Endothelial cell of umbilical vein (primary cell): Measurements from ENCODE around the gene CD300H. TPM values are rescaled to one million over a fixed set of nuclear protein-coding genes. Genes with fewer than 3 reads are reported as not detected.
"Not testable (repeated sequence)": the region's sequence is repeated elsewhere in the genome, so short reads cannot be mapped to it uniquely, and the experiment has no call there.

Source experiments
- BruUV-seq: library from RNA; stranded (reverse); fragments of 400-500 nt; replicated peaks from 2 replicates; lab custom pipeline; 2021; lab: Mats Ljungman, UMichigan
- CTCF ChIA-PET: fragments of 300-600, 350-600 bp; sonication (Branson Sonifier 250); formaldehyde crosslinking; loops from one replicate; lab custom pipeline; 2021; ENCODE audit warnings: antibody characterized with exemption, inconsistent platforms; lab: Charles Lee
- POLR2A ChIA-PET: fragments of 300-600, 350-600 bp; sonication (Branson Sonifier 250); formaldehyde crosslinking; loops from one replicate; lab custom pipeline; 2021; ENCODE audit warnings: antibody characterized with exemption, inconsistent platforms; lab: Charles Lee
- DNase-seq: peaks from one replicate; pipeline ENCODE4 v3.0.0-alpha.2; 2011; ENCODE audit warnings: low read depth, low spot score
- FAIRE-seq: peaks from 2 replicates; lab custom pipeline; 2011; peaks lifted over from hg19 to GRCh38; lab: Jason Lieb, UNC
- H2AFZ ChIP-seq: 2 replicates; pipeline ENCODE4 v1.6.0; 2012; ENCODE audit warnings: low read depth, low read length, control low read depth, inconsistent platforms
- H3K27ac ChIP-seq: 2 replicates; pipeline ENCODE4 v1.5.1; 2011; ENCODE audit warnings: low read depth, mild to moderate bottlenecking, control low read depth, low read length, moderate library complexity; ENCODE audit not compliant: insufficient read depth
- H3K27me3 ChIP-seq, 2 experiments: 2 replicates each; pipeline versions ENCODE4 v1.6.0 to v1.6.1; 2011; ENCODE audit warnings: low read length in 2 of 2, mixed read lengths in 1 of 2; ENCODE audit not compliant: control insufficient read depth in 2 of 2, insufficient read depth in 2 of 2
- H3K36me3 ChIP-seq, 2 experiments: 2 replicates in 1 of 2; 3 replicates in 1 of 2; pipeline ENCODE4 v1.5.1; 2011; ENCODE audit warnings: low read length in 2 of 2, mild to moderate bottlenecking in 1 of 2, moderate library complexity in 1 of 2; ENCODE audit not compliant: control insufficient read depth in 2 of 2, insufficient read depth in 2 of 2; ENCODE audit errors: extremely low read depth in 1 of 2
- H3K4me1 ChIP-seq: 3 replicates; pipeline ENCODE4 v1.5.1; 2011; ENCODE audit warnings: mild to moderate bottlenecking, low read length; ENCODE audit not compliant: control insufficient read depth, insufficient read depth; ENCODE audit errors: extremely low read depth
- H3K4me2 ChIP-seq: 2 replicates; pipeline ENCODE4 v1.6.1; 2011; ENCODE audit warnings: low read length, control low read depth, mixed read lengths; ENCODE audit not compliant: insufficient read depth
- H3K4me3 ChIP-seq, 3 experiments: fragments of 200-600 bp in 1 of 3; sonication (generic), shearing (Covaris generic) in 1 of 3; replicated peaks in 1 of 3; 2 replicates each; pipeline ENCODE4 v1.5.1; 2011 to 2016; ENCODE audit warnings: control low read depth in 3 of 3, low read length in 3 of 3, mild to moderate bottlenecking in 2 of 3, inconsistent platforms in 1 of 3, low read depth in 1 of 3, moderate library complexity in 1 of 3; ENCODE audit not compliant: insufficient read depth in 1 of 3
- H3K79me2 ChIP-seq: 2 replicates; pipeline ENCODE4 v1.6.0; 2012; ENCODE audit warnings: low read length, inconsistent platforms; ENCODE audit not compliant: control insufficient read depth, insufficient read depth
- H3K9ac ChIP-seq: replicated peaks from 2 replicates; pipeline ENCODE3; 2011; ENCODE audit warnings: low read length, control low read depth; ENCODE audit not compliant: insufficient read depth; ENCODE audit errors: extremely low read depth
- H3K9me1 ChIP-seq: replicated peaks from 3 replicates; pipeline ENCODE4 v1.6.0; 2011; ENCODE audit warnings: mild to moderate bottlenecking, low read length; ENCODE audit not compliant: control insufficient read depth, insufficient read depth; ENCODE audit errors: extremely low read depth
- H3K9me3 ChIP-seq: replicated peaks from 2 replicates; pipeline ENCODE4 v1.5.1; 2012; ENCODE audit warnings: low read length, inconsistent platforms; ENCODE audit not compliant: control insufficient read depth, insufficient read depth
- H4K20me1 ChIP-seq: replicated peaks from 2 replicates; pipeline ENCODE3; 2011; ENCODE audit warnings: mild to moderate bottlenecking, low read length; ENCODE audit not compliant: control insufficient read depth, insufficient read depth; ENCODE audit errors: extremely low read depth
- CTCF ChIP-seq, 2 donors: IDR thresholded peaks; 1 replicate in 1 of 2; 2 replicates in 1 of 2; pipeline ENCODE4 v1.5.1; 2011; ENCODE audit warnings: low read length in 2 of 2, mild to moderate bottlenecking in 2 of 2, moderate library complexity in 2 of 2, control low read depth in 1 of 2, inconsistent platforms in 1 of 2, low read depth in 1 of 2; ENCODE audit not compliant: insufficient read depth in 1 of 2; ENCODE audit errors: extremely low read depth in 1 of 2
- EZH2 ChIP-seq: IDR thresholded peaks from 2 replicates; pipeline ENCODE4 v1.6.1; 2012; ENCODE audit warnings: borderline replicate concordance, low read depth, mild to moderate bottlenecking, moderate library complexity, low read length, inconsistent platforms; ENCODE audit not compliant: severe bottlenecking
- FOS ChIP-seq: IDR thresholded peaks from 2 replicates; pipeline ENCODE4 v1.6.1; 2011; ENCODE audit warnings: mild to moderate bottlenecking, low read length, moderate library complexity, borderline replicate concordance; ENCODE audit not compliant: insufficient read depth
- GATA2 ChIP-seq: IDR thresholded peaks from 2 replicates; pipeline ENCODE4 v1.7.0; 2011; ENCODE audit warnings: low read depth, mild to moderate bottlenecking, moderate library complexity, mixed read lengths, low read length; ENCODE audit not compliant: insufficient read length, insufficient read depth
- JUN ChIP-seq: IDR thresholded peaks from 2 replicates; pipeline ENCODE4 v1.6.1; 2011; ENCODE audit warnings: borderline replicate concordance, low read depth; ENCODE audit not compliant: insufficient read length, insufficient read depth
- MAX ChIP-seq: IDR thresholded peaks from 2 replicates; pipeline ENCODE4 v1.6.1; 2011; ENCODE audit not compliant: insufficient read depth, insufficient read length
- MYC ChIP-seq: IDR thresholded peaks from one replicate; pipeline ENCODE4 v1.6.1; 2011; ENCODE audit warnings: mild to moderate bottlenecking, low read depth, low read length
- POLR2A ChIP-seq: IDR thresholded peaks from 2 replicates; pipeline ENCODE4 v1.6.1; 2012; ENCODE audit warnings: low read depth, mild to moderate bottlenecking, control low read depth, low read length
- POLR2AphosphoS5 ChIP-seq: IDR thresholded peaks from 2 replicates; pipeline ENCODE4 v1.6.1; 2012; ENCODE audit warnings: low read depth, mild to moderate bottlenecking, control low read depth, low read length, moderate library complexity; ENCODE audit not compliant: insufficient read depth
- dilution Hi-C: fragments of 300-500 bp; cut with MboI; formaldehyde crosslinking; loops from one replicate; pipeline ENCODE4 v1.15.0; 2019; ENCODE audit warnings: low sequenced_read_pairs; ENCODE audit not compliant: extremely low pct_ligation_motif_present
- intact Hi-C: fragments of 100-400 bp; cut with micrococcal nuclease; formaldehyde crosslinking; loops from one replicate; pipeline ENCODE4 v1.10.0; 2022
- polyA plus RNA-seq, 4 experiments: library from polyadenylated mRNA; depleted of rRNA in 3 of 4; stranded (reverse) in 3 of 4; unstranded in 1 of 4; fragments of >200 nt; gene quantifications; 2 replicates each; pipeline versions ENCODE4 v1.2.1 to v1.2.3, GENCODE V29; 2011 to 2012; ENCODE audit warnings: missing spikeins in 1 of 4
- total RNA-seq: library from RNA; stranded (reverse); gene quantifications from 2 replicates; pipeline ENCODE4 v1.2.3, GENCODE V29; 2021

Gene CD300H
- total and polyA plus RNA-seq, 2 donors (not counting 3 experiments of a cell fraction or from before 2014, with no cell fraction given): not detected

GRCh38 chr17:74574489-74575142 lies 7.3 kb upstream of the CD300H start:
- DNase-seq (no peak), FAIRE-seq (no peak)
- no TSS peak for BruUV-seq
- TF ChIP-seq POLR2AphosphoS5 (no peak), JUN (no peak), MYC (no peak), EZH2 (no peak), MAX (no peak), GATA2 (no peak), FOS (no peak), CTCF (IDR thresholded peaks at IDR 0.05; ENCODE audit: extremely low read depth in 1 of 2, insufficient read depth in 1 of 2, low read depth in 1 of 2, low read length in 2 of 2) (no peak), POLR2A (no peak)
- no peaks in the 10 kb centered on the region for H3K36me3 ChIP-seq
- no peak overlapping the region for H3K27ac ChIP-seq
- no peaks in the 10 kb centered on the region for H3K4me1 ChIP-seq
- H3K9ac ChIP-seq: no peak overlapping the region
- H3K9me3 ChIP-seq: no peaks in the 10 kb centered on the region
- ChIA-PET CTCF (no interaction called here), POLR2A (no interaction called here)
- H3K27me3 ChIP-seq: no peaks in the 10 kb centered on the region
- no peaks in the 10 kb centered on the region for H4K20me1 ChIP-seq
- no peaks in the 10 kb centered on the region for H3K9me1 ChIP-seq
- no peak overlapping the region for H3K4me3 ChIP-seq
- intact Hi-C loops: no loop called here
- no peaks in the 10 kb centered on the region for H3K79me2 ChIP-seq
- no peak overlapping the region for H3K4me2 ChIP-seq
- dilution Hi-C loops: no loop called here
- H2AFZ ChIP-seq: no peak overlapping the region

DNA sequence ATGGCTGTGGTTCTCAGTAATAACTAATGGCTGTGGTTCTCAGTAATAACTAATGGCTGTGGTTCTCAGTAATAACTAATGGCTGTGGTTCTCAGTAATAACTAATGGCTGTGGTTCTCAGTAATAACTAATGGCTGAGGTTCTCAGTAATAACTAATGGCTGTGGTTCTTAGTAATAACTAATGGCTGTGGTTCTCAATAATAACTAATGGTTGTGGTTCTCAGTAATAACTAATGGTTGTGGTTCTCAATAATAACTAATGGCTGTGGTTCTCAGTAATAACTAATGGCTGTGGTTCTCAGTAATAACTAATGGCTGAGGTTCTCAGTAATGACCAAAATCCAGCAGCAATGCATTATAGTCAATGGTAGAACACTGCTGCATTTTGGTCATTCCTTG lies 6.3 kb upstream of the CD300H start:
- BruUV-seq, DNase-seq, H3K4me1 ChIP-seq, H3K27me3 ChIP-seq, H4K20me1 ChIP-seq, FAIRE-seq, H3K9me1 ChIP-seq, H3K79me2 ChIP-seq, POLR2A ChIA-PET, H3K4me2 ChIP-seq, H3K27ac ChIP-seq, H3K9ac ChIP-seq, dilution Hi-C loops, H3K9me3 ChIP-seq, H2AFZ ChIP-seq, H3K4me3 ChIP-seq, H3K36me3 ChIP-seq, intact Hi-C loops, CTCF ChIA-PET: not testable (repeated sequence)
